H1 (cell line): ENCODE data around the gene NLRX1. TPM values are rescaled to one million over a fixed set of nuclear protein-coding genes. Genes with fewer than 3 reads are reported as not detected.

Source experiments
- CTCF ChIA-PET: fragments of 300-600 bp; sonication (Branson Sonifier 250); formaldehyde crosslinking; loops from one replicate; lab custom pipeline; 2021; ENCODE audit not compliant: partially characterized antibody; lab: Charles Lee
- POLR2A ChIA-PET: fragments of 300-600 bp; sonication (Branson Sonifier 250); formaldehyde crosslinking; loops from one replicate; lab custom pipeline; 2021; ENCODE audit warnings: inconsistent platforms; ENCODE audit not compliant: partially characterized antibody; lab: Charles Lee
- DNase-seq, 2 experiments: peaks; one replicate each; pipeline versions ENCODE4 v3.0.0 to v3.0.0-alpha.2; 2010 to 2022; ENCODE audit warnings: low spot score in 2 of 2, low read depth in 1 of 2, mixed read lengths in 1 of 2
- FAIRE-seq: peaks from 2 replicates; lab custom pipeline; 2011; peaks lifted over from hg19 to GRCh38; lab: Jason Lieb, UNC
- H2AFZ ChIP-seq: 2 replicates; pipeline ENCODE4 v1.8.1; 2012; ENCODE audit warnings: low read length, inconsistent platforms
- H2AK5ac ChIP-seq: 2 replicates; pipeline ENCODE4 v1.6.1; 2013; ENCODE audit warnings: low read depth, low read length
- H2BK120ac ChIP-seq: replicated peaks from 2 replicates; pipeline ENCODE3; 2013; ENCODE audit warnings: low read depth, low read length, inconsistent platforms
- H2BK12ac ChIP-seq: 2 replicates; pipeline ENCODE4 v1.6.1; 2013; ENCODE audit warnings: low read depth, low read length
- H2BK15ac ChIP-seq: 2 replicates; pipeline ENCODE4 v1.6.1; 2013; ENCODE audit warnings: low read length
- H2BK20ac ChIP-seq: 2 replicates; pipeline ENCODE4 v1.6.1; 2013; ENCODE audit warnings: low read length
- H2BK5ac ChIP-seq: 2 replicates; pipeline ENCODE4 v1.6.1; 2013; ENCODE audit warnings: low read depth, low read length
- H3K14ac ChIP-seq: 2 replicates; pipeline ENCODE4 v1.6.1; 2013; ENCODE audit warnings: inconsistent platforms; ENCODE audit not compliant: insufficient read length
- H3K18ac ChIP-seq: 2 replicates; pipeline ENCODE4 v1.6.1; 2013; ENCODE audit warnings: low read length; ENCODE audit errors: extremely low read depth
- H3K23ac ChIP-seq: 2 replicates; pipeline ENCODE4 v1.6.1; 2013; ENCODE audit warnings: inconsistent platforms; ENCODE audit not compliant: insufficient read length
- H3K23me2 ChIP-seq: 2 replicates; pipeline ENCODE4 v1.6.1; 2013; ENCODE audit warnings: low read depth, low read length
- H3K27ac ChIP-seq: 2 replicates; pipeline ENCODE4 v1.6.1; 2011; ENCODE audit warnings: low read depth, low read length, inconsistent platforms
- H3K27me3 ChIP-seq, 4 experiments: replicated peaks in 1 of 4; 1 replicate in 1 of 4; 2 replicates in 3 of 4; pipeline versions ENCODE4 v1.6.1 to v1.8.1; 2011 to 2013; ENCODE audit warnings: low read length in 3 of 4, mild to moderate bottlenecking in 3 of 4, inconsistent platforms in 2 of 4, mixed read lengths in 2 of 4, moderate library complexity in 1 of 4; ENCODE audit not compliant: control insufficient read depth in 3 of 4, insufficient read depth in 3 of 4; ENCODE audit errors: extremely low read depth in 1 of 4
- H3K36me3 ChIP-seq, 4 experiments: 2 replicates each; pipeline versions ENCODE4 v1.6.1 to v1.8.1; 2011 to 2013; ENCODE audit warnings: mild to moderate bottlenecking in 4 of 4, low read length in 3 of 4, moderate library complexity in 2 of 4, control low read depth in 1 of 4, inconsistent platforms in 1 of 4; ENCODE audit not compliant: insufficient read depth in 4 of 4, control insufficient read depth in 2 of 4
- H3K4ac ChIP-seq: replicated peaks from 2 replicates; pipeline ENCODE3; 2013; ENCODE audit warnings: low read length, low read depth, mixed read lengths, inconsistent platforms; ENCODE audit not compliant: insufficient read length
- H3K4me1 ChIP-seq, 4 experiments: replicated peaks in 1 of 4; 1 replicate in 1 of 4; 2 replicates in 3 of 4; pipeline versions ENCODE4 v1.6.1 to v1.8.1; 2011 to 2013; ENCODE audit warnings: low read length in 3 of 4, inconsistent platforms in 2 of 4, mixed read lengths in 1 of 4; ENCODE audit not compliant: insufficient read depth in 4 of 4, control insufficient read depth in 3 of 4
- H3K4me2 ChIP-seq, 2 experiments: 2 replicates each; pipeline versions ENCODE4 v1.6.1 to v1.8.1; 2011 to 2013; ENCODE audit warnings: low read depth in 2 of 2, low read length in 2 of 2, control low read depth in 1 of 2, inconsistent platforms in 1 of 2, mild to moderate bottlenecking in 1 of 2; ENCODE audit not compliant: insufficient read depth in 1 of 2
- H3K4me3 ChIP-seq, 4 experiments: fragments of 200-600, 300-600 bp in 1 of 4; sonication (generic), shearing (Covaris generic), sonication (Bioruptor Twin) in 1 of 4; 2 replicates each; pipeline versions ENCODE4 v1.5.1 to v1.8.1; 2011 to 2016; ENCODE audit warnings: low read length in 4 of 4, low read depth in 3 of 4, control low read depth in 2 of 4, inconsistent platforms in 2 of 4, mild to moderate bottlenecking in 2 of 4, mixed read lengths in 1 of 4, moderate library complexity in 1 of 4; ENCODE audit not compliant: insufficient read depth in 2 of 4; ENCODE audit errors: extremely low read depth in 1 of 4
- H3K56ac ChIP-seq: replicated peaks from 2 replicates; pipeline ENCODE3; 2013; ENCODE audit warnings: low read depth, mild to moderate bottlenecking, mixed read lengths, low read length, inconsistent platforms; ENCODE audit not compliant: insufficient read length
- H3K79me1 ChIP-seq: 2 replicates; pipeline ENCODE4 v1.6.1; 2013; ENCODE audit warnings: low read depth, low read length, control low read depth
- H3K79me2 ChIP-seq, 2 experiments: 2 replicates each; pipeline versions ENCODE4 v1.6.1 to v1.8.1; 2012 to 2013; ENCODE audit warnings: low read length in 2 of 2, mild to moderate bottlenecking in 2 of 2, inconsistent platforms in 1 of 2; ENCODE audit not compliant: insufficient read depth in 2 of 2, control insufficient read depth in 1 of 2
- H3K9ac ChIP-seq, 4 experiments: replicated peaks in 1 of 4; 1 replicate in 1 of 4; 2 replicates in 3 of 4; pipeline versions ENCODE4 v1.6.1 to v1.8.1; 2011 to 2013; ENCODE audit warnings: low read depth in 3 of 4, low read length in 3 of 4, control low read depth in 2 of 4, mild to moderate bottlenecking in 2 of 4, moderate library complexity in 2 of 4, inconsistent platforms in 1 of 4; ENCODE audit errors: extremely low read depth in 1 of 4
- H3K9me3 ChIP-seq, 2 experiments: 2 replicates each; pipeline versions ENCODE4 v1.6.1 to v1.8.1; 2012 to 2013; ENCODE audit warnings: mild to moderate bottlenecking in 2 of 2, moderate library complexity in 2 of 2, control low read depth in 1 of 2, inconsistent platforms in 1 of 2, low read depth in 1 of 2, low read length in 1 of 2, mixed read lengths in 1 of 2; ENCODE audit not compliant: insufficient read depth in 2 of 2
- H4K20me1 ChIP-seq, 2 experiments: replicated peaks in 1 of 2; 2 replicates each; pipeline versions ENCODE3 to v1.8.1; 2011 to 2013; ENCODE audit warnings: inconsistent platforms in 2 of 2, low read length in 2 of 2, mild to moderate bottlenecking in 1 of 2; ENCODE audit not compliant: insufficient read depth in 2 of 2, control insufficient read depth in 1 of 2
- H4K5ac ChIP-seq: 2 replicates; pipeline ENCODE4 v1.6.1; 2013; ENCODE audit warnings: low read length, low read depth, mixed read lengths, inconsistent platforms; ENCODE audit not compliant: insufficient read length
- H4K8ac ChIP-seq: 2 replicates; pipeline ENCODE4 v1.8.0; 2013; ENCODE audit warnings: mild to moderate bottlenecking, moderate library complexity, low read length, inconsistent platforms; ENCODE audit not compliant: insufficient read depth; ENCODE audit errors: extremely low read depth
- H4K91ac ChIP-seq: replicated peaks from 2 replicates; pipeline ENCODE3; 2013; ENCODE audit warnings: low read length, mixed read lengths, inconsistent platforms; ENCODE audit not compliant: insufficient read length
- ATF2 ChIP-seq: IDR thresholded peaks from 2 replicates; pipeline ENCODE4 v1.6.1; 2012; ENCODE audit warnings: low read length, inconsistent platforms
- BRCA1 ChIP-seq: IDR thresholded peaks from 2 replicates; pipeline ENCODE4 v1.6.1; 2012; ENCODE audit warnings: low read depth, low read length, improper control_type of control experiment
- EGR1 ChIP-seq: IDR thresholded peaks from 2 replicates; pipeline ENCODE4 v1.6.1; 2011; ENCODE audit warnings: low read depth, low read length, borderline replicate concordance
- FOSL1 ChIP-seq: IDR thresholded peaks from 2 replicates; pipeline ENCODE4 v1.6.1; 2011; ENCODE audit warnings: mild to moderate bottlenecking, low read depth, low read length, moderate library complexity; ENCODE audit not compliant: insufficient read depth
- KDM5A ChIP-seq: fragments of 200-600 bp; IDR thresholded peaks from 2 replicates; pipeline ENCODE4 v1.7.1; 2012; ENCODE audit warnings: mild to moderate bottlenecking, low read length, inconsistent platforms, mixed read lengths
- MAX ChIP-seq: IDR thresholded peaks from 2 replicates; pipeline ENCODE4 v1.6.1; 2012; ENCODE audit warnings: inconsistent platforms
- RFX5 ChIP-seq: IDR thresholded peaks from 2 replicates; pipeline ENCODE4 v1.6.1; 2011; ENCODE audit warnings: low read depth, low read length, improper control_type of control experiment, borderline replicate concordance
- RNF2 ChIP-seq: fragments of 200-900, 300-1000 bp; sonication (generic); IDR thresholded peaks from 2 replicates; pipeline ENCODE4 v1.7.1; 2016; ENCODE audit warnings: borderline replicate concordance, low read depth, mild to moderate bottlenecking, antibody characterized with exemption, low read length; ENCODE audit not compliant: poor library complexity, severe bottlenecking; ENCODE audit errors: missing control alignments
- SIRT6 ChIP-seq: IDR thresholded peaks from one replicate; pipeline ENCODE4 v1.7.1; 2012; ENCODE audit warnings: low read length, inconsistent platforms
- SP2 ChIP-seq: IDR thresholded peaks from 2 replicates; pipeline ENCODE4 v1.6.1; 2012; ENCODE audit warnings: mild to moderate bottlenecking, low read length, inconsistent platforms
- TEAD4 ChIP-seq: IDR thresholded peaks from 2 replicates; pipeline ENCODE4 v1.6.1; 2012; ENCODE audit warnings: low read depth, low read length, inconsistent platforms, mixed read lengths
- WGBS, 2 experiments: shearing (Covaris generic) in 1 of 2; methylation state at CpG; one replicate each; pipeline versions ENCODE4 v1.1.6 to v1.1.7; 2013 to 2015; ENCODE audit warnings: low lambda C conversion rate in 2 of 2, mixed read lengths in 2 of 2, inconsistent platforms in 1 of 2, low coverage in 1 of 2, missing lambda C conversion rate in 1 of 2; ENCODE audit not compliant: insufficient replicate concordance in 2 of 2, insufficient coverage in 1 of 2, insufficient read length in 1 of 2; ENCODE audit errors: extremely low coverage in 1 of 2, missing lambda C conversion rate in 1 of 2; 5-methylcytosine and 5-hydroxymethylcytosine counted together
- polyA plus RNA-seq, 7 experiments: library from polyadenylated mRNA; depleted of rRNA in 3 of 7; stranded (reverse) in 5 of 7; unstranded in 2 of 7; fragments of >200 nt in 5 of 7; fragments of 200-250 nt in 2 of 7; gene quantifications; 1 replicate in 5 of 7; 2 replicates in 1 of 7; 4 replicates in 1 of 7; pipeline versions ENCODE4 v1.2.1 to v1.2.3, GENCODE V29; 2011 to 2013; ENCODE audit warnings: missing spikeins in 2 of 7, mixed read lengths in 2 of 7
- total RNA-seq: library from RNA; stranded (reverse); fragmentation: NEBNext Ultra II Directional; extraction: Animal tissue kit (Norgen Biotek cat#: 25700); gene quantifications from 2 replicates; pipeline ENCODE4 v1.2.1, GENCODE V29; 2021

Gene NLRX1
- total and polyA plus RNA-seq, 2 of the 8 experiments (the other 6 are each of a cell fraction or from before 2014, with no cell fraction given), result 13.2 to 18.6 TPM

- Histone ChIP-seq H3K56ac (no peak overlapping the region), H3K4me3 (no peak overlapping the region), H3K9me3 (no peaks in the 10 kb centered on the region), H3K27me3 (no peaks in the 10 kb centered on the region), H3K36me3 (no peaks in the 10 kb centered on the region; a peak in 1 of 8 replicates), H4K5ac (no peak overlapping the region), H4K8ac (no peak overlapping the region), H2AFZ (no peak overlapping the region), H2BK5ac (no peak overlapping the region), H3K27ac (no peak overlapping the region), H2BK120ac (no peak overlapping the region), H3K79me1 (no peaks in the 10 kb centered on the region), H2AK5ac (no peak overlapping the region), H3K79me2 (no peaks in the 10 kb centered on the region), H3K23me2 (peaks cover 7% of the 10 kb centered on the region; the same call in 1 of the 2 replicates), H4K91ac (no peak overlapping the region), H3K18ac (no peak overlapping the region), H2BK15ac (no peak overlapping the region), H4K20me1 (no peaks in the 10 kb centered on the region), H3K23ac (no peak overlapping the region), H3K9ac (no peak overlapping the region), H3K14ac (no peak overlapping the region), H3K4ac (no peak overlapping the region), H3K4me1 (no peaks in the 10 kb centered on the region; a peak in 2 of 7 replicates), H2BK20ac (no peak overlapping the region), H3K4me2 (no peak overlapping the region), H2BK12ac (no peak overlapping the region)
- CTCF ChIA-PET, result interaction anchor here (0.8 to 24.3 kb wide), 5 partner anchors 17 to 67 kb away, joined by 3 to 389 read pairs (median 6); partner anchors contain the start of genes ABCG4 and C2CD2L
- FAIRE-seq, result no peak
- WGBS, 2 experiments, result 94% methylated on average over 21 of the region's 21 CpGs; no CpG with 5 or more reads in 1 of the 2 experiments
- POLR2A ChIA-PET, result interaction anchor here (1.1 to 3.8 kb wide), 7 partner anchors 8 to 195 kb away, joined by 3 to 14 read pairs (median 5); a partner anchor contains a TSS
- DNase-seq, result no peak
- TF ChIP-seq SIRT6, result no peak
- TF ChIP-seq ATF2, result no peak
- TF ChIP-seq TEAD4, result no peak
- no peak for TF ChIP-seq FOSL1
- no peak for TF ChIP-seq RNF2
- no peak for TF ChIP-seq BRCA1
- TF ChIP-seq EGR1, result no peak
- no peak for TF ChIP-seq KDM5A
- TF ChIP-seq MAX, result no peak
- TF ChIP-seq RFX5, result no peak
- TF ChIP-seq SP2, result no peak
Measured at GRCh38 chr11:119173453-119173852, 4.9 kb downstream of the NLRX1 start.
